GM23248 (cell line): ENCODE results near the gene NUCB1. TPM values are rescaled to one million over a fixed set of nuclear protein-coding genes. Genes with fewer than 3 reads are reported as not detected.
"Not testable (repeated sequence)": the region's sequence is repeated elsewhere in the genome, so short reads cannot be mapped to it uniquely, and the experiment has no call there.

ENCODE experiments used
- DNase-seq: peaks from one replicate; pipeline ENCODE4 v3.0.0-alpha.2; 2015
- H2AFZ ChIP-seq: fragments of 200-600 bp; sonication (generic); 2 replicates; pipeline ENCODE4 v1.6.1; 2016; ENCODE audit warnings: antibody characterized with exemption
- H3F3A ChIP-seq: fragments of 200-600 bp; sonication (generic); 2 replicates; pipeline ENCODE4 v1.6.1; 2016; ENCODE audit warnings: mild to moderate bottlenecking, antibody characterized with exemption, mixed run types; ENCODE audit not compliant: insufficient read depth
- H3K27ac ChIP-seq: fragments of 200-600 bp; sonication (generic); 2 replicates; pipeline ENCODE4 v1.5.1; 2016; ENCODE audit warnings: mild to moderate bottlenecking
- H3K27me3 ChIP-seq: fragments of 200-600 bp; sonication (generic); replicated peaks from 2 replicates; pipeline ENCODE4 v1.6.1; 2016; ENCODE audit warnings: mild to moderate bottlenecking; ENCODE audit not compliant: insufficient read depth
- H3K36me3 ChIP-seq: fragments of 200-600 bp; sonication (generic); 2 replicates; pipeline ENCODE4 v1.6.1; 2016; ENCODE audit warnings: low read depth, mild to moderate bottlenecking
- H3K4me1 ChIP-seq: fragments of 200-600 bp; sonication (generic); 2 replicates; pipeline ENCODE4 v1.6.1; 2016; ENCODE audit warnings: mild to moderate bottlenecking; ENCODE audit not compliant: insufficient read depth
- H3K4me2 ChIP-seq: fragments of 200-600 bp; sonication (generic); one replicate; pipeline ENCODE4 v1.6.1; 2016; ENCODE audit warnings: mild to moderate bottlenecking; ENCODE audit not compliant: unreplicated experiment
- H3K4me3 ChIP-seq: fragments of 200-600 bp; sonication (generic); 2 replicates; pipeline ENCODE4 v1.5.1; 2016; ENCODE audit warnings: mild to moderate bottlenecking
- H3K79me2 ChIP-seq: fragments of 200-600 bp; sonication (generic); 2 replicates; pipeline ENCODE4 v1.6.1; 2016; ENCODE audit warnings: mild to moderate bottlenecking; ENCODE audit not compliant: insufficient read depth
- H3K9ac ChIP-seq: fragments of 200-600 bp; sonication (generic); 2 replicates; pipeline ENCODE4 v1.6.1; 2016; ENCODE audit warnings: mild to moderate bottlenecking
- H3K9me2 ChIP-seq: fragments of 200-600 bp; sonication (generic); 2 replicates; pipeline ENCODE4 v1.6.1; 2016; ENCODE audit warnings: mixed run types, mild to moderate bottlenecking, moderate library complexity; ENCODE audit not compliant: insufficient read depth
- H3K9me3 ChIP-seq: fragments of 200-600 bp; sonication (generic); one replicate; pipeline ENCODE4 v1.6.1; 2017; ENCODE audit warnings: low read depth
- H4K20me1 ChIP-seq: fragments of 200-600 bp; sonication (generic); 2 replicates; pipeline ENCODE4 v1.6.0; 2016; ENCODE audit not compliant: insufficient read depth
- EZH2 ChIP-seq: fragments of 200-600 bp; sonication (generic); IDR thresholded peaks from 2 replicates; pipeline ENCODE4 v1.6.1; 2018; ENCODE audit warnings: antibody characterized with exemption, mild to moderate bottlenecking; ENCODE audit not compliant: insufficient read depth, poor library complexity, severe bottlenecking
- EZH2phosphoT487 ChIP-seq: fragments of 200-600 bp; sonication (generic); IDR thresholded peaks from 2 replicates; pipeline ENCODE4 v1.6.1; 2018; ENCODE audit warnings: antibody characterized with exemption, moderate library complexity, mild to moderate bottlenecking, low read depth; ENCODE audit not compliant: insufficient read depth
- WGBS, 2 experiments: methylation state at CpG; one replicate each; pipeline ENCODE4 v1.1.6; 2015 to 2017; ENCODE audit warnings: low lambda C conversion rate in 2 of 2, low coverage in 1 of 2; ENCODE audit errors: missing lambda C conversion rate in 2 of 2; 5-methylcytosine and 5-hydroxymethylcytosine counted together
- in situ Hi-C: fragments of 300-500 bp; cut with MboI; formaldehyde crosslinking; loops from 2 replicates; pipeline ENCODE4 v1.15.0; 2020
- polyA plus RNA-seq: library from polyadenylated mRNA; unstranded; fragments of >200 nt; fragmentation: Nextera tagmentation; extraction: Ambion mirVana; gene quantifications from 2 replicates; pipeline ENCODE4 v1.2.1, GENCODE V29; 2016
- total RNA-seq: library from RNA; depleted of rRNA; stranded (reverse); fragments of >200 nt; shearing (Covaris generic); gene quantifications from 2 replicates; pipeline ENCODE4 v1.2.3, GENCODE V29; 2014

NUCB1 gene
- total and polyA plus RNA-seq, 2 experiments from 2014 or later = 401 to 412 TPM

GRCh38 chr19:48890551-48890950, 9.6 kb upstream of the NUCB1 start:
- H3F3A ChIP-seq = no peaks in the 10 kb centered on the region
- no peaks in the 10 kb centered on the region for H3K27me3 ChIP-seq
- H2AFZ ChIP-seq = no peak overlapping the region
- no peaks in the 10 kb centered on the region for H4K20me1 ChIP-seq
- no peaks in the 10 kb centered on the region for H3K79me2 ChIP-seq
- H3K9me3 ChIP-seq = no peaks in the 10 kb centered on the region
- 80 to 92% methylated on average over 4 of the region's 4 CpGs for WGBS, 2 experiments
- no peak overlapping the region for H3K4me2 ChIP-seq
- no peaks in the 10 kb centered on the region for H3K36me3 ChIP-seq
- in situ Hi-C loops = no loop called here
- no peak for DNase-seq
- H3K27ac ChIP-seq = no peak overlapping the region
- H3K4me1 ChIP-seq = no peaks in the 10 kb centered on the region
- TF ChIP-seq EZH2 (no peak), EZH2phosphoT487 (no peak)
- H3K9ac ChIP-seq = no peak overlapping the region
- H3K4me3 ChIP-seq = no peak overlapping the region
- H3K9me2 ChIP-seq = no peaks in the 10 kb centered on the region

GRCh38 chr19:48895226-48895625, 4.9 kb upstream of the NUCB1 start:
- Histone ChIP-seq H3K4me2 (no peak overlapping the region), H3K4me3 (no peak overlapping the region), H3K36me3 (no peaks in the 10 kb centered on the region), H4K20me1 (no peaks in the 10 kb centered on the region), H3K9ac (no peak overlapping the region), H3K27ac (no peak overlapping the region), H3K79me2 (peaks cover under 1% of the 10 kb centered on the region), H3K4me1 (no peaks in the 10 kb centered on the region), H3K27me3 (no peaks in the 10 kb centered on the region), H3K9me2 (no peaks in the 10 kb centered on the region), H3K9me3 (no peaks in the 10 kb centered on the region), H3F3A (no peaks in the 10 kb centered on the region), H2AFZ (peak overlapping the region; percentile 91; the same call in 1 of the 2 replicates)
- WGBS, 2 experiments = 86 to 93% methylated on average over 15 to 21 of the region's 21 CpGs
- in situ Hi-C loops = no loop called here
- no peak for DNase-seq
- TF ChIP-seq EZH2 (no peak), EZH2phosphoT487 (no peak)

- Histone ChIP-seq H3F3A (no peaks in the 10 kb centered on the region), H3K4me1 (no peaks in the 10 kb centered on the region), H4K20me1 (no peaks in the 10 kb centered on the region), H3K9me2 (no peaks in the 10 kb centered on the region), H3K27me3 (no peaks in the 10 kb centered on the region), H3K27ac (no peak overlapping the region), H3K4me2 (peak overlapping the region; percentile 76), H3K9me3 (no peaks in the 10 kb centered on the region), H2AFZ (peak overlapping the region; percentile 91), H3K4me3 (peak overlapping the region; percentile 62), H3K9ac (peak overlapping the region; percentile 68), H3K79me2 (peaks cover 11% of the 10 kb centered on the region), H3K36me3 (no peaks in the 10 kb centered on the region)
- DNase-seq = peak; percentile 64
- TF ChIP-seq EZH2phosphoT487 (no peak), EZH2 (no peak)
- WGBS, 2 experiments = 4 to 9% methylated on average over 18 to 22 of the region's 25 CpGs
- in situ Hi-C loops = no loop called here
These were observed 3.9 kb upstream of the NUCB1 start for GRCh38 chr19:48896191-48896720.

GRCh38 chr19:48897181-48897580, 2.9 kb upstream of the NUCB1 start:
- no peaks in the 10 kb centered on the region for H4K20me1 ChIP-seq
- no peaks in the 10 kb centered on the region for H3K9me3 ChIP-seq
- no peak overlapping the region for H3K9ac ChIP-seq
- no peak overlapping the region for H3K4me2 ChIP-seq
- H3K27ac ChIP-seq = no peak overlapping the region
- no peaks in the 10 kb centered on the region for H3F3A ChIP-seq
- 80 to 87% methylated on average over 5 of the region's 5 CpGs for WGBS, 2 experiments
- H3K27me3 ChIP-seq = no peaks in the 10 kb centered on the region
- TF ChIP-seq EZH2 (no peak), EZH2phosphoT487 (no peak)
- no peak for DNase-seq
- in situ Hi-C loops = no loop called here
- H3K4me3 ChIP-seq = no peak overlapping the region
- no peak overlapping the region for H2AFZ ChIP-seq
- no peaks in the 10 kb centered on the region for H3K36me3 ChIP-seq
- H3K4me1 ChIP-seq = no peaks in the 10 kb centered on the region
- H3K79me2 ChIP-seq = peaks cover 20% of the 10 kb centered on the region
- H3K9me2 ChIP-seq = no peaks in the 10 kb centered on the region

GRCh38 chr19:48899386-48899749, 744 bp upstream of the NUCB1 start:
- peak overlapping the region; percentile 92 for H3K9ac ChIP-seq
- H3K4me2 ChIP-seq = peak overlapping the region; percentile 63

More at GRCh38 chr19:48899386-48899749, 744 bp upstream of the NUCB1 start:
- in situ Hi-C loops, H3F3A ChIP-seq, H3K27me3 ChIP-seq, DNase-seq, H3K4me1 ChIP-seq, H4K20me1 ChIP-seq, H3K36me3 ChIP-seq, H3K9me3 ChIP-seq, H3K9me2 ChIP-seq: not testable (repeated sequence)
- 82 to 83% methylated on average over 11 of the region's 11 CpGs for WGBS, 2 experiments
- Histone ChIP-seq H2AFZ (peak overlapping the region; percentile 81), H3K4me3 (peak overlapping the region; percentile 92), H3K79me2 (peaks cover 31% of the 10 kb centered on the region), H3K27ac (peak overlapping the region; percentile 50)
